Fibroblast of skin of right quadriceps (primary cell): Measurements from ENCODE around the gene F3.
"Not testable (repeated sequence)": the region's sequence is repeated elsewhere in the genome, so short reads cannot be mapped to it uniquely, and the experiment has no call there.

Experiments used
- DNase-seq: peaks from one replicate; pipeline ENCODE4 v3.0.0-alpha.2; 2013

The F3 gene

DNA sequence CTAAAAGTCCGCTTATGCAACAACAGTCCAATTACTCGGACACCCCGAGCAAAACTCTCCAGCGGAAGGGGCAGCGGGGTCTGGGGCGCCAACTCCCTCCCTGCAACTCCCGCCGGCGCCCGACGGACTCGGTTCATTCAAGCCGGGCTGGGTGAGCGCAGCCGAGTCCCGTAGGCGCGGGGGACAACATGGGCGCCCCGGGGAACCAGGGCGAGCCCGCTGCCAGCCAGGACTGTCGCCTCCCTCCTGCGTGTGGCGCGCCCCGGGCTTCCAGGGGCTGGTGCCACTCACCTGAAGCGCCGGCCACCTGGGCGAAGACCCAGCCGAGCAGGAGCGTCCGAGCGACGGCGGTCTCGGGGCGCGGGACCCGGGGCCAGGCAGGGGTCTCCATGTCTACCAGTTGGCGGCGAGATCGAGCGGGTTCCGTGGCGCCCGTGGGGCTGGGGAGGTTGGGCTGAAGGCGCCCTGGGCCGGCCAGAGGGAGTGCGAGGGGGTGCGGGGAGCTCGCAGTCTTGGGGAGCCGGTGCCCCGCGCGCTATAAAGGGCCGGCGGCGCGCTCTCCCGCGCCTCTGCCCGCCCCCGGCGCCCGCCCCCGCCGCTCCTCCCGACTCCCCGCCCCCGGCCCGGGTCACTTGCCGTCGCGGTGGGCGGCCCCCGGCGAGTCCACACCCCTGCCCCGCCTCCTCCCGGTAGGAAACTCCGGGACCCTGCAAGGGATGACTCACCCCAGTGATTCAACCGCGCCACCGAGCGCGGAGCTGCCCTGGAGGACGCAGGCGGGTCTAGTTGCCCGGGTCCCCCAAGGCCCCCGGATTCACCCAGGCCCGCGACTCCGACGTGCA, at the start of gene F3:
Gene F3, minus strand, starts transcription at position 514 of the 842 bp plus-strand sequence. Its CDS starts 123 bp downstream, at position 391.
- DNase-seq = peak; percentile 87

DNA sequence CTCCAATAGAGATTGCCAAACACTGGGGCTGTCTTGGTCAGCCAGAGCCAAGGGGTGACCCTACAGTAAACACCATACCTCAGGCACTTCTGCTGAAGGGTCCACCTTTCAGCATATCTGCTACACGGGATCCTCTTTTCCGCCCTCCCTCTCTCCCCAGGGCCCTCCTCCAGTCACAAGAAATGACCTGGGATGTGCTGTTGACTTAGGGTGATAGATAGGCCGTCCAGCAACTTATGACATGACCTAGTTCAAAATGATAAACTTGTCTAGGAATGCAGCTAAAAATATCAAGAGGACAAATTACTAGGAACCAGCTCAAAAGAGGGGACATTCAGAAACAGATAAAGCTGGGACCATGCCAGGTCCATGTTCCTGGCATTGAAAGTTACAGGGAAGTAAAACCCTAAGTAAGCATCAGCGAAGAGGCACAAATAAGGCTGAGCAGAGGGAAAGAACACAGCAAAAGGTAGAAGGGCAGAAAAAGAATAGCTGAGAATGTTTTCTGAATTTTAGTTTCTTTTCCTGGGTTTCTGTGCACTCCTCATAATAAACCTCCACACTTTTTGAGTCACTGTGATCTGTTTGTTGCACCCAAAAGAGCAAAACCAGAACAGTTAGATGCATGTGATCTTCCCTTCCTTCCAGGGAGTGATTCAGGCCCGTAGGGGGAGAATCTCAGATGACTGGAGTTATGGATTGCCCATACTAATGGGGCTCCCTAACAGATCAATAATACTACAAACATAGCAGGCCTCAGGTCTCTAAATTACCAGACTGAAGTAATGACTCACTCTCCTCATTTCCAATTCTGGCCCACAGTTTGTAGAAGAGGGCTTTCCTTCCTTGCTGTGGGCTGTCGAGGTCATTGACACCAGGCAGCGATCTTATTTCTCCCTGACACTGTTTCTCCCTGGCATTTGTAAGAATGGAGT, 48.9 kb upstream of the F3 start:
- no peak for DNase-seq

DNA sequence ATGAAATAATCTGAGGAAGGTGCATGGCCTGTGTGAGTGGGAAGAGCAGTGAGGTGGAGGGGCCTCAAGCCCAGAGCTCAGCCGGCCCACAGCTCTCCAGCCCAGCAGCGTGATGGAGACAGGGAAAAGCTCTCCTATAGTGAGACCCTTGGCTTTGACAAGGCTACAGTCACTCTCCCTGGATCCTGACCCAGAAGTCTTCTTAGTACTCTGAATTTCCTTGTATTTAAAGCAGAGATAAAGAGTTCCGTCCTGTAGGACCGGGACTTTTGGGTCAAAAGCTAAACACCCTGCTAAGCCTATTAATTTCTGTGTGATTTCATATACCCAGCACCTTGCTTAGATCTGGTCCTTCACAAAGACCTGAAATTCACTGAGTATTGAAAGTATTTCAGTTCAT, 48.2 kb upstream of the F3 start:
- DNase-seq = no peak

DNA sequence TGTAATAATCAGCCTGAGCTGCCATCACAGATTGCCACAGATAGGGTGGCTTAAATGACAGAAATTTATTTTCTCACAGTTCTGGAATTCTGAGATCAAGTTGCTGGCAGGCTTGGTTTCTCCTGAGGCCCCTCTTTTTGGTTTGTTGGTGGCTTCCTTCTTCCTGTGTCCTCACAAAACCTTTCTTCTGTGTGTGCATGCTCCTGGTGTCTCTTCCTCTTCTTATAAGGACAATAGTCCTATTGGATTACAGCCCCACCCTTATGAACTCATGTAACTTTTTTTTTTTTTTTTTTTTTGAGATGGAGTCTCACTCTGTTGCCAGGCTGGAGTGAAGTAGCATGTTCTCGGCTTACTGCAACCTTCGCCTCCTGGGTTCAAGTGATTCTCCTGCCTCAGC, 41.0 kb upstream of the F3 start:
- DNase-seq = no peak

DNA sequence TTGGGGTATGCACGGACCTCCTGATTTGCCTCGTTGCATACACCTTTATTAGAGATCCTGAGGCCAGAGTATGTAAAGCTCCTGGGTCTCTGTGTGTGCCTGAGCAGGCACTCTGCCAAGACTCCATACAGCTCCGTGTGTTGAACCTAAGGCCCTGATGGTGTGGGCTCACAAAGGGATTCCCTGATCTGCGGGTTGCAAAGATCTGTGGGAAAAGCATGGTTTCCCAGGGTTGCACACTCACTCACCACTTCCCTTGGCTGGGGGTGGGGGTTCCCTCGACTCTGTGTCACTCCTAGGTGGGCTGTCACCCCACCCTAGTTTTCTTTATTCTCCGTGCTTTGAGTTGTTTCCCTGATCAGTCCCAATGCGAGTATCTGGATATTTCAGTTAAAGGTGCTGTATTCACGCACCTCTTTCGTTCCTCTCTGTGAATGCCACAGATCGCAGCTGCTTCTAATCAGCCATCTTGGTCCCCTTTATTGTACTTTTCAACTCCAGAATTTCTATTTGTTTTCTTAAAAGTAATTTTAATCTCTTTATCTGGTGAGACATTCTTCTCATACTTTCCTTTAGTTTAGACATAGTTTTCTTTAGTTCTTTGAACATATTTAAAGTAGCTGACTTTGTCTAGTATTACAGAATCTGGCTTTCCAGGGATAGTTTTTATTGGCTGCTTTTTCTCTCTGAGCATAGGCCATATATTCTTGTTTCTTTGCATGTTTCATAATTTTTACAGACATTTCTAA, 39.0 kb upstream of the F3 start:
- DNase-seq = peak; percentile 39

DNA sequence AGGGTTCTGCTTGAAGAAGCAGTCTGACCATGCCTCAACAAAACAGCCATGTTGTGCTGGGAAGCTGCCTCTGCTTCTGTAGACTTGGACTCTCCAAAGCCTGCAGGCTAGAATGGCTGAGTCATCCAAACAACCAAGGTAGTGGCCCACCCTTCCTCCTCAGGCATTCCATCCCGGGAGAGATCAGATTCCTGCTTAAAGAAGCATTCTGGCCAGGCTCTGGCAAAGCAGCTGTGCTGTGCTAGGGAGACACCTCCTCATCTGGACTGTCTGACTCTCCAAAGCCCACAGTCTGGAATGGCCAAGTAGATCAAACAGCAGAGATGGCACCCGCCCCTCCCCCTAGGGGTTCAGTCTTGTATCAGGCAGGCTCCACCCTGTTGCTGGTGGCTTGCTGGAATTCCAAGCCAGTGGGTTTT, 38.3 kb upstream of the F3 start:
- peak; percentile 96 for DNase-seq

DNA sequence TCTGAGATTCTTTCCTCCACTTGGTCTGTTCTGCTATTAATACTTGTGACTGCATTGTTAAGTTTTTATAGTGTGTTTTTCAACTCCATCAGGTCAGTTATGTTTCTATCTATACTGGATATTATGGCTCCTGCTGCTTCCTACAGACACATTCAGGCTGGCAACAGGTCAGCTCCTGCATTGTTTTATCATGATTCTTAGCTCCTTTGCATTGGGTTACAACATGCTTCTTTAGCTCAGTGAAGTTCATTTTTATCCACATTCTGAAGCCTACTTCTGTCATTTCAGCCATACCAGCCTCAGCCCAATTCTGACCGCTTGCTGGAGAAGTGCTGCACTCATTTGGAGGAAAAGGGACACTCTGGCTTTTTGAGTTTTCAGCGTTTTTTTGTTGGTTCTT, 37.3 kb upstream of the F3 start:
- peak; percentile 59 for DNase-seq

GRCh38 chr1:94573917-94574316, 32.4 kb upstream of the F3 start:
- DNase-seq = peak; percentile 15

- no peak for DNase-seq
Observed at GRCh38 chr1:94572780-94573179, 31.2 kb upstream of the F3 start.

- DNase-seq = not testable (repeated sequence)
Observed at GRCh38 chr1:94570965-94571364, 29.4 kb upstream of the F3 start.

- DNase-seq = not testable (repeated sequence)
Observed at GRCh38 chr1:94568806-94569205, 27.2 kb upstream of the F3 start.

DNA sequence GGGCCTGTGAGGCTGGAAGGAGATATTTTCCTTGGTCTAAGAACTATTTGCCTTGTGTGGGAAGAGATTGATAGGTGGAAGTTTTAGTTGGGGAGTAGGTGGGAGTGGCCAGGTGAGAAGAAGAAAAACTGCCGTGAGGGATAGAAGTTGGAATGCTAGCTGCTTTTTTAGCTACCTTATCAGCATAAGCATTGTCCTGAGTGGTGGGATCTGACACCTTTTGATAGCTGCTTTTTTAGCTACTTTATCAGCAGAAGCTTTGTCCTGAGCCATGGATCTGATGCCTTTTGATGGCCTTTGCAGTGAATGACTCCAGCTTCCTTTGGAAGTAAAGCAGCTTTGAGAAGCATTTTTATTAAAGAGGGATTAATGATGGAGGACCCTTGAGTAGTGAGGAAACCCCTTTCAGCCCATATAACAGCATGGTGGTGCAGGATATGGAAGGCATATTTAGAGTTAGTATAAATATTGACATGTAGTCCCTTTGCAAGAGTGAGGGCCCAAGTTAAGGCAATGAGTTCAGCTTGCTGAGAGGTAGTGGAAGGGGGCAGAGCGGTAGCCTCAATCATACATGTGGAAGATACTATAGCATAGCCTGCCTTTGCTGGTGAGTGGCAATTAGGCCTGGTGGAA, 26.5 kb upstream of the F3 start:
- not testable (repeated sequence) for DNase-seq

DNA sequence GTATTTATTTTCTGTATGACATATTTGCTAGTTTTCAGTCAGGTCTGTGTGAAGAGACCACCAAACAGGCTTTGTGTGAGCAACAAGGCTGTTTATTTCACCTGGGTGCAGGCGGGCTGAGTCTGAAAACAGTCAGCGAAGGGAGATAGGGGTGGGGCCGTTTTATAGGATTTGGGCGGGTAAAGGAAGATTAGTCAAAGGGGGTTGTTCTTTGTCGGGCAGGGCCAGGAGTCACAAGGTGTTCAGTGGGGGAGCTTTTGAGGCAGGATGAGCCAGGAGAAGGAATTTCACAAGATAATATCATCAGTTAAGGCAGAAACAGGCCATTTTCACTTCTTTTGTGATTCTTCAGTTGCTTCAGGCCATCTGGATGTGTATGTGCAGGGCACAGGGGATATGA, 24.9 kb upstream of the F3 start:
- not testable (repeated sequence) for DNase-seq

DNA sequence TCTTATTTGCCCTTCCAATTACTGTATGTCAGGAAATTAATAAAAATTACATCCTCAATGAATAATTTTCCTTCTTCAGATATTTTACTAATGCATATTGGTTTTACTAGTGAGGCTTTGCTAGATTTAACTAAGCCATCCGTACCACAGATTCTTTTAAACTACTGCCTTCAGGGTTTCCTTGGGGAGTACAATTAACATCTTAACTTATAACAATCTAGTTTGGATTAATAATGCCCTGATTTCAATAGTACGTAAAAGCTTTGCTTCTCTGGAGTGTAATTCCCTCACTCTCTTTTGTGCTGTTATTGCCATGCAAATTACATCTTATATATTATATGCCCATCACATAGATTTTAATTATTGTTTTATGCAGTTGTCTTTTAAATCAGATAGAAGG, 24.3 kb upstream of the F3 start:
- DNase-seq = no peak

DNA sequence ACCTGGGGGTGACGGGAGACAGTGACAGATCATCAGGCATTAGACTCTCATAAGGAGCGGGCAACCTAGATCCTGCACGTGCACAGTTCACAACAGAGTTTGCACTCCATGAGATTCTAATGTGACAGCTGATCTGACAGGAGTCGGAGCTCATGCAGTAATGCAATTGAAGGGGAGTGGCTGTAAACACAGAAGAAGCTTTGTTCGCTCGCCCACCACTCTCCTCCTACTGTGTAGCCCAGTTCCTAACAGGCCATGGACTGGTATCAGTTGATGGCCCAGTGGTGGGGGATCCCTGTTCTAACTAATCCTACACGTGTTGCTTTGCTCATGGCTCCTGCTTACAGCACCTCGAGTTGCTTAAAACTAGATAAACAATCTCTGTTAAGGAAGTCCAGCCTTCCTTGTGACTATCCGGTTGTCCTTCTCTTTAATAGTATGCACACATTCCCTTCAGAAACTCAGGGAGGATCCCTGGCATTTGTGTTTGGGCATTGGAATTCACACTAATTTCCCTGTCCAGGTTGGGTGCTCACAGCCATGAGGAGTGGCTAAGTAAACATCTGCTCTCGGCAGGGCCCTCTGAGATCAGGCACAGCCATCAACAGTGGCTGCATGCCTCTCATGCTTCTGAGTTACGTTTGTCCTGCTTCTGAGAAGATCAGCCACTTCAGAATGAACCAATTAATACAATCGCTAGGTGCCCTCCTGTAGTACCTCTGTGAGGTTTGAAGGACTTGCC, 21.1 kb upstream of the F3 start:
- DNase-seq = no peak

DNA sequence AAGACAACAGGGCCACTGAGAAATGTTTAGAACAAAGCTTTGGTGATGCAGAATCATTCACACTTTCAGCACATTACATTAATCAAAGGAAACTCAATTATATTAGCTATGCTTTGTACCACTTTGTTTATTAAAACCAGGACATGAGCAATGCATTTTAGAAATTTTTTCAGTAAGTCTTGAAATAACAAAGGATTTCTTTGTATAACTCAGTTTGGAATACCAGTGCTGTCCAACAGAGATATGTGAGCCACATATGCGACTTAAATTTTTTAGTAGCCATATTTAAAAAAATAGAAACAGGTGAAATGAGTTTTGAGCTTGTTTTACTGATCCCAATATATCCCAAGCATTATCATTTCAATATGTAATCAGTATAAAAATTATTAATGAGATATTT, 18.8 kb upstream of the F3 start:
- DNase-seq = peak; percentile 48

- no peak for DNase-seq
Observed at GRCh38 chr1:94559921-94560320, 18.4 kb upstream of the F3 start.

DNA sequence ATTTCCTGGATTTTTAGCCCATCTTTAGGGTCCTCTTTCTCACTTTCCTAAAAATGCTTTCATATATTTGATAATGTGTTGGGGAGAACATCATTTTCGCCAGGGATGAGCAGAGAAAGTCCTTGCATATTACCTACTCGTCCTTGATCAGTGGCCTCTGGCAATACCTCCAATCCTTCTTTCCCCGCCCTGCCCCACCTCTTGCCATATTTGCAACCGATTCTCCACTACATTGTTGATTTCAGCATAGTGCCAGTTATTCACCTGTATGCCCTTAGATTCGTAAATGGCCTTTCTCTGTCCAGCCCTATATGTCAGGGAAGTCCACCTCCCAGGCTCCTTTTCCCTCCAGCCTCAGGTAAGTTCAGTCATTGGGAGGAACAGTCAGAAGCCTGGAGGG, 13.5 kb upstream of the F3 start:
- DNase-seq = no peak

DNA sequence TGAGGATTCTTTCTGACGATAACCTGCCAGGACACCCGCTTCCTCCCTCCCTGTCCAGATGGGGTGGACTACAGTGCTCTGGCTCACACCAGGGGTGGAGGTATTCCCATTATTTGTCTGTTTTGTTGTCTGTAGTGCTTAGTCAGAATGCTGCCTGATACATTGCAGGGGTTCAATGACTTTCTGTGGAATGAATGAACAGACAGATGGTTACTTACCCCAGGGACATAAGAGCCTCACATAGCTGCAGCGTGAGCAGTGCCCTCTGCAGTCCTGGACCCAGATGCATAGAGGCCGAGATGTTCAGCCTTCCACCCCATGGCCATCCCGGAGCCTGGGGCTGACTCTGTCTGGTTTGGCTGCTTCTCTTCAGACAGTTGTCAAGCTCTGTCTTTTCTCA, 13.0 kb upstream of the F3 start:
- DNase-seq = no peak

- no peak for DNase-seq
Observed at GRCh38 chr1:94553931-94554330, 12.4 kb upstream of the F3 start.

GRCh38 chr1:94553323-94553730, 11.8 kb upstream of the F3 start:
- DNase-seq = no peak

DNA sequence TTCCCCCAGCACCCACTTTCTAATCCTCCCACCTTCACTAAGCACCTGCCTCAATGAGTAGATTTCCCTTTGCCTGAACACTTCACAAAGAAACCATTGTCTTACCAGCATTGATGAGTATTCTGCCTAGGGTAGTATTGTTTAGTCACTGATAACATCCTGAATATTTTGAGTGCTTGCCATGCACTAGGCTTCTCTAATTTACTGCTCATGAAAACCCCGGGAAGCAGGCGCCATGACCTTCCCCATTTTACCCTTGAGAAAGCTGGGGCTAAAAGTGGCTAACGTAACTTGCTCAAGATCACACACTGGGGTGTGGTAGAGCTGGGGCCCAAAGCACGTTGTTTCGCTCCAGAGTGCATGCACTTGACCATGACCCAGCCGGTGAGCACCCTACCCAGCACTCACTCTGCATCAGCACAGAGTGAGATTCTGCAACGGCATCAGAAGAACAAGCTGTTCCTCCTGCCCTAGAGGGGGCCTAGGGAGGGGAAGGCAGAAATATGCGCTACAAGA, 10.6 kb upstream of the F3 start:
- no peak for DNase-seq
